Left hindlimb (tissue), 1 donor: Measurements from ENCODE around the gene PPP4R4.
"Not testable (repeated sequence)": the region's sequence is repeated elsewhere in the genome, so short reads cannot be mapped to it uniquely, and the experiment has no call there.

Source experiments
- DNase-seq: peaks from one replicate; pipeline ENCODE4 v3.0.0-alpha.2; 2018

PPP4R4 gene

DNA sequence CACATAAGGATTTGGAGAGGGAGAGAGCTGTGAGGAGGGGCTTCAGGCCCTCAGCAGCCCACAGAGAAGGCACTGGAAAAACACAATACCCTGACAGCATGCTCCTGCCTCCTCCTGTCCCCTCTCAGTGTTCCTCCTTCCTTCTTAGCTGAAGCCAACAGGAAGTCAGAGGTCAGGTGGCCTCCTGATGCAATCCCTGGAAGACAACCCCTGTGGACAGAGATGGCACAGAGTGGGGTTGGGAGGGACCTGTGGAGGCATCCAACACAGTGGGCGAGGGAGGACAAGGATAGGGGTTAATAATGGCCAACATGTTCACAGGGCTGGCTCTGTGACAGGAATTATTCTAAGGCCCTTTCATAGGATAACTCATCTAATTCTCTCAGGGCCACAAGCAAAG, 29.4 kb upstream of the PPP4R4 start:
- DNase-seq: no peak

- no peak for DNase-seq
Observed at GRCh38 chr14:94145902-94146527, 28.1 kb upstream of the PPP4R4 start.

- DNase-seq: no peak
Observed at GRCh38 chr14:94152676-94153075, 21.4 kb upstream of the PPP4R4 start.

- no peak for DNase-seq
Observed at GRCh38 chr14:94153750-94154342, 20.3 kb upstream of the PPP4R4 start.

DNA sequence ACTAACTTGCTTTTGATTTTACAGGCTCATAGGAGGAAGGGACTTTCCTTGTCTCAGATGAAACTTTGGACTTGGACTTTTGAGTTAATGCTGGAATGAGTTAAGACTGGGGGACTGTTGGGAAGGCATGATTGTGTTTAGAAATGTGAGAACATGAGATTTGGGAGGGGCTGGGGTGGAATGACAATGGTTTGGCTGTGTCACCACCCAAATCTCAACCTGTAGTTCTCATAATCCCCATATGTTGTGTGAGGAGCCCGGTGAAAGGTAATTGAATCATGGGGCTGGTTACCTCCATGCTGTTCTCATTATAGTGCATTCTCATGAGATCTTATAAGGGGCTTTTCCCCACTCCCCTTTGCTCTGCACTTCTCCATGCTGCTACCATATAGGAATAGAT, 18.0 kb upstream of the PPP4R4 start:
- DNase-seq: not testable (repeated sequence)

DNA sequence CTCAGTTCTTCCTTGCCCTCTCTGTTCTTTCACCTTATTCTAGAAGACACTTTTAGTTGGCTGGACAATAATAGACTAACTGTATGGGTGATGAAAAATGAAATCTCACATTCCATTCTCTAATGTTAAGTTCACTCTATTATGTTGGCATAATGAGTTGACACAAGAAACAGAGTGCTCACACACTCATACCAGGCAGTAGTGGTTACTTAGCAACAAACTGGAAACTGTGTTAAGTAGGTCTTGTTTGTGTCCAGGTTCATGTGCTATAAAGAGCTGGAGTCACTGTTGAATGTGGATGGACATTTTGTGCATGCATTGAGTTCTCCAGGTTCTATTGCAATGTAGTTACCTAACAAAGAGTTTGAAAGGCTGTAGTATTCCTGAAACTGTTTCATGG, 16.9 kb upstream of the PPP4R4 start:
- DNase-seq: no peak

- DNase-seq: no peak
Observed at GRCh38 chr14:94158239-94158883, 15.8 kb upstream of the PPP4R4 start.

DNA sequence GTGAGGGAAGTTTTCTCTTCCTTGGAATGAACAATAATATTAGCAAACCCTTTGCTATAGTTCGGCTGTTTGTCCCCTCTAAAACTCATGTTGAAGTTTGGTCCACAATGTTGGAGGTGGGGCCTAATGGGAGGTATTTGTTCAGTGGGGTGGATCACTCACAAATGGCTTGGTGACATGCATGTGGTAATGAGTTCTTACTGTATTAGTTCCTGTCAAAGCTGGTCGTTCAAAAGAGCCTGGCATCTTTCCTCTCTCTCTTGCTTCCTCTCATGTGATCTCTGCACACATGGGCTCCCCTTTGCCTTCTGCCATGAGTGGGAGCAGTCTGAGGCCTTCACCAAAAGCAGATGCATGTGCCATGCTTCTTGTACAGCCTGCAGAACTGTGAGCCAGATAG, 13.1 kb upstream of the PPP4R4 start:
- DNase-seq: no peak

DNA sequence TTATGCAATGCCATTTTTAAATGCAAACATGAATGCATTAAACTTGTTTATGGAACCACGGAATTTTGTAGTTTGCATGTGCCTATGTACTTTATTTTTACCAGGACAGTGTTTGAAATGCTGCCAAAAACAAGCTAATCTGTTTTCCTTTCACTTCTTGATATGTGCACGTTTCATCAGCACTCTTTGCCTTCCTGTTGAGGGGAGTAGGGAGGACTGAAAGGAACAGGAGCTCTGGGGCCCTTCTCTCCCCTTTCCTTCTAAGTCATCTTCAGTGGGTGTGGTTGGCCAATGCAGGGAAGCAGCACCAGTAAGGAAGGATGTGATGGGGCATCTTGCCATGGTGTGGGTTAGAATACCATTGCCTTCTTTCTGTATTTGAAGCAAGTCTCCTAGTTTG, 12.1 kb upstream of the PPP4R4 start:
- no peak for DNase-seq

DNA sequence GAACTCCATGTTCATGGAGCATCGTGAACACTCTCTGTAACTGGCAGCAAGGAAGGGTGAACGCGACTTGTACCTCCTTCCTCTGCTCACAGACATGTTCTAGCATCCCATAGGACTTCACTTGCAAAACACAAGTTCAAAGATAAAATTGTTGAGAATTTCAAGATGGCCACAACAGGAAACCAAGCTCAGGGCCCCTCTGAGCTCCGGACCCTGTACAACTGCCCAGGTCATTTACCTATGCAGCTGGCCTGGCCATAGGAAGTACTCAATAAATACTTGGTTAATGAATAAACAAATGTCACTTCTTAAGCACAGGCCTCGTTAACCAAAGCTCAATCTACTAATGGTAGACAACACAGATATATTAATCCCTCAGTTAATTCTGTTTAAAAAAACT, 11.7 kb upstream of the PPP4R4 start:
- no peak for DNase-seq

DNA sequence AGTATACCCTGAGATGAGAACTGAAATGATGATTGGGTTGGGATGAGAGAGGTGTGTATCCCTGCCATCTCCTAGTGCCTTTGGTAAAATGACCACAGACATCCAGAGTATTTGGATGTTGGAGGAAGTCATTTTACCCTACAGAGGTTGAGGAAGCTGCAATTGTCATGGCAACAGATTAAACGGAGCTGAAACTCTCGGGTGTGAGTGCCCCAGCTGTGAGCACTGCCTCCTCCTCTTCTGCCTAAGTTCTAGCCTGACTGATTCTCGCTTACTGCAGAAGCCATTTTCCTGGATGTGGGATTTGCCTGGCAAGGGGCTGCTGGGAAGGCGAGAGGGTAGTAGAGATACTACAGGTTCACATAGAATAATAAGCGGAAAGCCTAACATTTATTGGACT, 10.3 kb upstream of the PPP4R4 start:
- no peak for DNase-seq

GRCh38 chr14:94164685-94165431, 9.3 kb upstream of the PPP4R4 start:
- DNase-seq: peak; percentile 42

DNA sequence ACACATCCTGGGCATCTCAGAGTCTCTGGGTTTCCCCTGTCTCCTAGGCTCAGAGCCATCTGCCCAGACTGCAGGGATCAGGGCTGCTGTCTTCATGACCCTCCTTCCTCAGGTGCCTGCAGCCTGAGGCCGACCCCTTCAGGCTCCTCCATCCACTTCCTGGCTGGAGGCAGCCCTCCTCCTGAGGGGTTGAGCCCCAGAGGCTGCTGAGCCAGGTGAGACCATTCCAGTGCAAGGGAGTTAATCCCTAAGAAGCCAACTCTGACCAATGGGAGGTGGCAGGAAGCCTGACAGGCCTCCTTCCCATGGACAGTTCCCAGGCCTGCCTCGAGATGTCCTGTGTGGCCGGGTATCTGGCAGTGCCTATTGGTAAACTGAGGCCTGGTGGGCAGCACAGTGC, 8.4 kb upstream of the PPP4R4 start:
- DNase-seq: no peak

DNA sequence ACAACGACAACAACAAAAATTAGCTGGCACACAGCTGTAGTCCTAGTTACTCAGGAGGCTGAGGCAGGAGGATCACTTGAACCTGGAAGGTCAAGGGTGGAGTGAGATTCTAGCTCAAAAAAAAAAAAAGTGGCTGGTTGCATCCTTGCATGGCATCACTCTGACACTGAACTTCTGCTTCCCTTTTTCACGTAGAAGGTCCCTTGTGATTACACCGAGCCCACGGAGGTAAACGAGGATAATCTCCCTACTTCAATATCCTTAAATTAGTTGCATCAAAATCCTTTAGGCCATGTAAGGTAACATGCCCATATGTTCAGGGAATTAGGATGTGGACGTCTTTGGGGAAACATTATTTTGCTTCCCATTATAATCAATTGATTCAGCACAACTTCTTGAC, 4.0 kb upstream of the PPP4R4 start:
- no peak for DNase-seq

GRCh38 chr14:94171208-94171607, 2.9 kb upstream of the PPP4R4 start:
- DNase-seq: no peak

- DNase-seq: no peak
Observed at GRCh38 chr14:94172545-94172944, 1.6 kb upstream of the PPP4R4 start.

- no peak for DNase-seq
Observed at GRCh38 chr14:94173471-94173884, 644 bp upstream of the PPP4R4 start.

DNA sequence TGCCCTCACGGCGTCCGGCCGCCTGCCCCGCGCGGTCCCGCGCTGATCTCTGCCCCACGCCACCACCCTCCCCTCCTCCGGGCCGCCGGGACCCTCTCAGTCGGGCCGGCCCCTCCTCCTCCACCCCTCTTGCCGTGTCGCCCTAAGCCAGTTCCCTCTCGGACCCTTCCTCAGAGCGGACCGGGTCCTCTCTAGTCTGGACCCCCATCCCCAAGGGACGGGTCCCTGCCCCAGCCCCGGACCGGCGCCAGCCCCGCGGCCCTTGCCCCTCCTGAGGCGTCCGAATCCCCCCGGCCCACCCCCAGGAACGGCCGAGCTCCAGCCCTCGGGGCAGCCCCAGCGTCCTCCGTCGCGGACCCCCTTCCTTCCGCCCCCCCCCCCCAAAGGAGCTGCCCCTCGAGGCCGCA, 485 bp downstream of the PPP4R4 start:
- DNase-seq: peak; percentile 35

GRCh38 chr14:94175011-94175745, 1.1 kb downstream of the PPP4R4 start:
- peak; percentile 45 for DNase-seq

- DNase-seq: no peak
Observed at GRCh38 chr14:94175747-94176146, 1.6 kb downstream of the PPP4R4 start.

DNA sequence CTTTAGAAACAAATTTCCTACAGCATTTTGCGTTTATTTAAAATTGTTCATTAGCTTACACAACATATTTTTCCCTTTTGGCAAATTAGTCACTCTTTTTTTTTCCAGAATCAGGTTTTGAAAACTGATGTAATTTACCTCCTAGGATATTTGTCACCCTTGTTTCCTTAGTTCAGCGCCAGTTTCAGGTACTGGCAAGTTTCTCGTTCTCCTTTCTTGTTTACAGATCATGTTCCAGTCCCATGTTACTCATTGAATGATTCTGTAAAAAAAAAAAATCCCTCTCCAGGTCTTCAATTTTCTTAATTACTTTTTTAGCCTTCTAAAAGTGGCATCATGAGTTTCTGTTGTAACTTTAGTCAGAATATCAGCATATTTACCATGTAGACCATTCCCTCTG, 2.7 kb downstream of the PPP4R4 start:
- no peak for DNase-seq

- no peak for DNase-seq
Observed at GRCh38 chr14:94177806-94178205, 3.7 kb downstream of the PPP4R4 start.

- no peak for DNase-seq
Observed at GRCh38 chr14:94179244-94179643, 5.1 kb downstream of the PPP4R4 start.
